Fibroblast of lung (primary cell): ENCODE measurements around the gene CALCR. TPM values are rescaled to one million over a fixed set of nuclear protein-coding genes. Genes with fewer than 3 reads are reported as not detected.

Source experiments
- DNase-seq, 2 donors: peaks; one replicate each; pipeline versions ENCODE4 v3.0.0 to v3.0.0-alpha.2; 2010; ENCODE audit warnings: low read depth in 2 of 2
- H2AFZ ChIP-seq: 2 replicates; pipeline ENCODE4 v1.5.1; 2012; ENCODE audit warnings: low read length, control low read depth, inconsistent platforms
- H3K27ac ChIP-seq: 2 replicates; pipeline ENCODE4 v1.5.1; 2011; ENCODE audit warnings: low read length, control low read depth; ENCODE audit not compliant: insufficient read depth
- H3K27me3 ChIP-seq: 2 replicates; pipeline ENCODE4 v1.5.1; 2011; ENCODE audit warnings: mild to moderate bottlenecking, low read length; ENCODE audit not compliant: control insufficient read depth, insufficient read depth
- H3K36me3 ChIP-seq: 2 replicates; pipeline ENCODE4 v1.5.1; 2011; ENCODE audit warnings: low read length; ENCODE audit not compliant: control insufficient read depth, insufficient read depth
- H3K4me1 ChIP-seq: 2 replicates; pipeline ENCODE4 v1.5.1; 2011; ENCODE audit warnings: low read length; ENCODE audit not compliant: control insufficient read depth, insufficient read depth; ENCODE audit errors: extremely low read depth
- H3K4me2 ChIP-seq: 2 replicates; pipeline ENCODE4 v1.5.1; 2011; ENCODE audit warnings: low read length, control low read depth; ENCODE audit not compliant: insufficient read depth; ENCODE audit errors: extremely low read depth
- H3K4me3 ChIP-seq, 4 experiments: fragments of 200-600 bp in 1 of 4; sonication (generic) in 1 of 4; replicated peaks in 1 of 4; 2 replicates each; pipeline ENCODE4 v1.5.1; 2011 to 2016; ENCODE audit warnings: low read length in 4 of 4, low read depth in 3 of 4, mild to moderate bottlenecking in 3 of 4, control low read depth in 2 of 4, inconsistent platforms in 1 of 4, mixed read lengths in 1 of 4; ENCODE audit not compliant: insufficient read depth in 1 of 4; ENCODE audit errors: control extremely low read depth in 1 of 4
- H3K79me2 ChIP-seq: 2 replicates; pipeline ENCODE4 v1.5.1; 2012; ENCODE audit warnings: mild to moderate bottlenecking, low read length, inconsistent platforms; ENCODE audit not compliant: control insufficient read depth, insufficient read depth
- H3K9ac ChIP-seq: 2 replicates; pipeline ENCODE4 v1.5.1; 2011; ENCODE audit warnings: mild to moderate bottlenecking, low read length, control low read depth; ENCODE audit not compliant: insufficient read depth
- H3K9me3 ChIP-seq: 2 replicates; pipeline ENCODE4 v1.5.1; 2012; ENCODE audit warnings: low read depth, low read length; ENCODE audit not compliant: control insufficient read depth, insufficient read depth
- H4K20me1 ChIP-seq: 2 replicates; pipeline ENCODE4 v1.5.1; 2011; ENCODE audit warnings: low read length; ENCODE audit not compliant: control insufficient read depth, insufficient read depth; ENCODE audit errors: extremely low read depth
- EZH2 ChIP-seq: IDR thresholded peaks from 2 replicates; pipeline ENCODE4 v1.5.1; 2012; ENCODE audit warnings: low read length, control low read depth, mild to moderate bottlenecking; ENCODE audit errors: missing control alignments
- polyA plus RNA-seq, 2 donors: library from polyadenylated mRNA; depleted of rRNA in 1 of 2; stranded (reverse) in 1 of 2; unstranded in 1 of 2; fragments of >200 nt; gene quantifications; 2 replicates each; pipeline ENCODE4 v1.2.1, GENCODE V29; 2011 to 2012; ENCODE audit warnings: missing spikeins in 1 of 2
- total RNA-seq: library from RNA; depleted of rRNA; stranded (reverse); fragments of >200 nt; gene quantifications from 2 replicates; pipeline ENCODE4 v1.2.1, GENCODE V29; 2014
- TF ChIP-seq, protein P1 (sequence below), 2 donors: IDR thresholded peaks in 1 of 2; conservative IDR thresholded peaks in 1 of 2; 1 replicate in 1 of 2; 2 replicates in 1 of 2; pipeline ENCODE4 v1.5.1; 2011 to 2012; ENCODE audit warnings: low read length in 2 of 2, control low read depth in 1 of 2, inconsistent platforms in 1 of 2, low read depth in 1 of 2, mild to moderate bottlenecking in 1 of 2

The CALCR gene
- total and polyA plus RNA-seq, 2 donors (not counting 1 experiment from before 2014, with no cell fraction given) = not detected

DNA sequence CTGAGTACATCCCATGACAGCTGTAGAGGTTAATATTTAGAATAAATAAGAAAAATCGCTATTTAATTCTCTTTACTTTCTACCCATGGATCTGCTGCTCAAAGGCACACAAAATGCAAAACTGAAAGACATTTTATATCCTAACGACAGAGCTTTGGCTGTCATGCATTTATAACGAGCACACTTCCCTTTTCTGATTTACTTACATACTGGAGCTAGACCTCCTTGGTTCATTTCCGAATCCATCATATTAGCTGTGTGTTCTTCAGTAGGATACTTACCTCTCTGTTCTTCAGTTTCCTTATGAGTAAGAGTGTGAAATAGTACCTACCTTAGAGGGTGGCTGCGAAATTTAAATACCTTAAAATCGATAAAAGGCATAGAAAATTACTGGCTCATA lies 10.9 kb downstream of the CALCR start:
- no peaks in the 10 kb centered on the region for H3K27me3 ChIP-seq
- no peak for TF ChIP-seq EZH2
- TF ChIP-seq, protein P1, sequence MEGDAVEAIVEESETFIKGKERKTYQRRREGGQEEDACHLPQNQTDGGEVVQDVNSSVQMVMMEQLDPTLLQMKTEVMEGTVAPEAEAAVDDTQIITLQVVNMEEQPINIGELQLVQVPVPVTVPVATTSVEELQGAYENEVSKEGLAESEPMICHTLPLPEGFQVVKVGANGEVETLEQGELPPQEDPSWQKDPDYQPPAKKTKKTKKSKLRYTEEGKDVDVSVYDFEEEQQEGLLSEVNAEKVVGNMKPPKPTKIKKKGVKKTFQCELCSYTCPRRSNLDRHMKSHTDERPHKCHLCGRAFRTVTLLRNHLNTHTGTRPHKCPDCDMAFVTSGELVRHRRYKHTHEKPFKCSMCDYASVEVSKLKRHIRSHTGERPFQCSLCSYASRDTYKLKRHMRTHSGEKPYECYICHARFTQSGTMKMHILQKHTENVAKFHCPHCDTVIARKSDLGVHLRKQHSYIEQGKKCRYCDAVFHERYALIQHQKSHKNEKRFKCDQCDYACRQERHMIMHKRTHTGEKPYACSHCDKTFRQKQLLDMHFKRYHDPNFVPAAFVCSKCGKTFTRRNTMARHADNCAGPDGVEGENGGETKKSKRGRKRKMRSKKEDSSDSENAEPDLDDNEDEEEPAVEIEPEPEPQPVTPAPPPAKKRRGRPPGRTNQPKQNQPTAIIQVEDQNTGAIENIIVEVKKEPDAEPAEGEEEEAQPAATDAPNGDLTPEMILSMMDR (conservative IDR thresholded peaks at IDR 0.05 in 1 of 2, IDR thresholded peaks at IDR 0.05 in 1 of 2; ENCODE audit: low read depth in 1 of 2, low read length in 2 of 2) = no peak
- no peak overlapping the region for H3K27ac ChIP-seq
- no peaks in the 10 kb centered on the region for H3K4me1 ChIP-seq
- H3K4me2 ChIP-seq = no peak overlapping the region
- H4K20me1 ChIP-seq = no peaks in the 10 kb centered on the region
- no peak overlapping the region for H3K4me3 ChIP-seq
- DNase-seq = no peak
- H3K9me3 ChIP-seq = no peaks in the 10 kb centered on the region
- H2AFZ ChIP-seq = no peak overlapping the region
- H3K36me3 ChIP-seq = no peaks in the 10 kb centered on the region
- no peak overlapping the region for H3K9ac ChIP-seq
- H3K79me2 ChIP-seq = no peaks in the 10 kb centered on the region

DNA sequence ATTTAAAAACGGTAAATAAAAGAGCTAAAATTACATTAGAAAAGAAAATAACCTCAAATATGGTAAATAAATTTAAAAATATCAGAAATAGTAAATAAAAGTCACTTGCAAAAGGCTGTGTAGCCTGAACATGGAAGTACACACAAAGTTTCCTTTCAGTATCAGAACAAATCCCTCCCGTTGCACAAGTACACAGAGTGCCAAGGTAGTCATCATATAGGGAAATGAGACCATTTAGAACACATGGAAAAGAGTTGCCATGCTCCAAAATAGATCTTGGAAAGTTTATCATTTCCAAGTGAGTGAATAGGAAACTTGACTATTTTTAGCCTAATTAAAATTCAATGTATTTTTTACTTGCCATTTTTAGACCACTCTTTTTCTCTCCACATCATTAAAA lies 11.6 kb downstream of the CALCR start:
- Histone ChIP-seq H3K36me3 (no peaks in the 10 kb centered on the region), H3K79me2 (no peaks in the 10 kb centered on the region), H3K4me3 (no peak overlapping the region), H3K27ac (no peak overlapping the region), H4K20me1 (no peaks in the 10 kb centered on the region), H3K4me1 (no peaks in the 10 kb centered on the region), H3K9ac (no peak overlapping the region), H3K9me3 (no peaks in the 10 kb centered on the region), H3K4me2 (no peak overlapping the region), H3K27me3 (no peaks in the 10 kb centered on the region), H2AFZ (no peak overlapping the region)
- DNase-seq = no peak
- TF ChIP-seq EZH2 = no peak
- TF ChIP-seq, protein P1 (conservative IDR thresholded peaks at IDR 0.05 in 1 of 2, IDR thresholded peaks at IDR 0.05 in 1 of 2; ENCODE audit: low read depth in 1 of 2, low read length in 2 of 2) = no peak

DNA sequence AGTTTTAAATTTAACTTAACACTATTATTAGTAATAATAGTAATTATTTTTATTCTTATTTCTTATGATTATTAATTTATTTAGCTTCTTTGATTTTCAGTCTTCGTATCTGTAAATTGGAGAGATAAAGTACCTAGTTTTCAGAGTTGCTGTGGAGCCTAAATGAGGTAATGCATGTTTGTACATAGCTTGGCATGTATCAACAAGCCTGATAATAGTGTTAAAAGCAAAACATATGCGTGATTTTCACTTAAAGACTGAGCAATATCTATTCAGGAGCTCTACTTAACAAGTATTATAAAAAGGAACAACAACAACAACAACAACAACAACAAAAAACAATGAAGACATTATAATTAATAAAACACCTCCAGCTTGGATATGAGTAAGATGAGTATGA lies 12.4 kb downstream of the CALCR start:
- no peak for DNase-seq
- Histone ChIP-seq H2AFZ (no peak overlapping the region), H3K4me1 (no peaks in the 10 kb centered on the region), H3K36me3 (no peaks in the 10 kb centered on the region), H3K4me2 (no peak overlapping the region), H3K9me3 (no peaks in the 10 kb centered on the region), H3K9ac (no peak overlapping the region), H4K20me1 (no peaks in the 10 kb centered on the region), H3K27ac (no peak overlapping the region), H3K4me3 (no peak overlapping the region), H3K79me2 (no peaks in the 10 kb centered on the region), H3K27me3 (no peaks in the 10 kb centered on the region)
- TF ChIP-seq, protein P1 (conservative IDR thresholded peaks at IDR 0.05 in 1 of 2, IDR thresholded peaks at IDR 0.05 in 1 of 2; ENCODE audit: low read depth in 1 of 2, low read length in 2 of 2) = no peak
- TF ChIP-seq EZH2 = no peak
